GM12878 (cell line): ENCODE results near the gene GNLY. TPM values are rescaled to one million over a fixed set of nuclear protein-coding genes. Genes with fewer than 3 reads are reported as not detected.

Experiments used
- ATAC-seq: fragments of 200-7000 bp; cut with Tn5 transposase; 3 replicates; pipeline ENCODE4 v1.9.1; 2020; ENCODE audit warnings: mild to moderate bottlenecking, moderate library complexity
- BruUV-seq: library from RNA; stranded (reverse); fragments of 400-500 nt; replicated peaks from 2 replicates; lab custom pipeline; 2021; lab: Mats Ljungman, UMichigan
- CTCF ChIA-PET: fragments of 300-600 bp; sonication (Branson Sonifier 250); formaldehyde crosslinking; extraction: SDS; loops from one replicate; lab custom pipeline; 2021; ENCODE audit warnings: inconsistent platforms; lab: Yijun Ruan, JAX
- POLR2A ChIA-PET: fragments of 350-600 bp; formaldehyde crosslinking; extraction: SDS; loops from one replicate; lab custom pipeline; 2021; ENCODE audit warnings: inconsistent platforms; lab: Charles Lee
- RAD21 ChIA-PET: fragments of 300-600 bp; sonication (Branson Sonifier 250); formaldehyde crosslinking; loops from one replicate; lab custom pipeline; 2023; ENCODE audit warnings: antibody characterized with exemption; ENCODE audit not compliant: unreplicated experiment; lab: Charles Lee
- SMC1A ChIA-PET: fragments of 300-600 bp; sonication (Branson Sonifier 250); formaldehyde crosslinking; loops from one replicate; lab custom pipeline; 2023; ENCODE audit not compliant: unreplicated experiment, uncharacterized antibody; lab: Charles Lee
- DNase-seq: peaks from one replicate; pipeline ENCODE4 v3.0.0-alpha.2; 2011; ENCODE audit warnings: low read depth, low spot score
- FAIRE-seq: peaks from 3 replicates; lab custom pipeline; 2011; peaks lifted over from hg19 to GRCh38; lab: Jason Lieb, UNC
- H2AFZ ChIP-seq: 2 replicates; pipeline ENCODE4 v1.6.0; 2011; ENCODE audit warnings: low read depth, low read length, control low read depth; ENCODE audit not compliant: control insufficient read depth
- H3K27ac ChIP-seq: 2 replicates; pipeline ENCODE4 v1.5.1; 2011; ENCODE audit warnings: control low read depth; ENCODE audit not compliant: control insufficient read depth, insufficient read depth
- H3K27me3 ChIP-seq, 2 experiments: replicated peaks in 1 of 2; 2 replicates each; pipeline versions ENCODE4 v1.6.0 to v1.6.1; 2011; ENCODE audit warnings: low read length in 1 of 2; ENCODE audit not compliant: control insufficient read depth in 2 of 2, insufficient read depth in 2 of 2
- H3K36me3 ChIP-seq, 2 experiments: 2 replicates each; pipeline ENCODE4 v1.5.1; 2011; ENCODE audit warnings: low read length in 1 of 2; ENCODE audit not compliant: control insufficient read depth in 2 of 2, insufficient read depth in 2 of 2
- H3K4me1 ChIP-seq: 2 replicates; pipeline ENCODE4 v1.6.1; 2011; ENCODE audit warnings: mild to moderate bottlenecking, low read length, moderate library complexity, mixed read lengths; ENCODE audit not compliant: control insufficient read depth, insufficient read depth
- H3K4me2 ChIP-seq: 2 replicates; pipeline ENCODE4 v1.6.0; 2011; ENCODE audit warnings: control low read depth; ENCODE audit not compliant: control insufficient read depth, insufficient read depth
- H3K4me3 ChIP-seq: fragments of 200-600 bp; sonication (generic); 2 replicates; pipeline ENCODE4 v1.5.1; 2016
- H3K79me2 ChIP-seq: 2 replicates; pipeline ENCODE4 v1.6.0; 2011; ENCODE audit warnings: low read length; ENCODE audit not compliant: control insufficient read depth, insufficient read depth
- H3K9ac ChIP-seq: 2 replicates; pipeline ENCODE4 v1.8.0; 2011; ENCODE audit warnings: low read length, control low read depth, mixed read lengths; ENCODE audit not compliant: control insufficient read depth, insufficient read depth
- H3K9me3 ChIP-seq: replicated peaks from 3 replicates; pipeline ENCODE4 v1.5.1; 2011; ENCODE audit warnings: mild to moderate bottlenecking, low read length; ENCODE audit not compliant: control insufficient read depth, insufficient read depth
- H4K20me1 ChIP-seq: 2 replicates; pipeline ENCODE4 v1.6.0; 2011; ENCODE audit not compliant: control insufficient read depth, insufficient read depth
- FOXM1 ChIP-seq: IDR thresholded peaks from 2 replicates; pipeline ENCODE4 v1.6.1; 2012; ENCODE audit warnings: low read depth, mild to moderate bottlenecking, inconsistent platforms, low read length, moderate library complexity
- IKZF1 ChIP-seq: fragments of 450-650 bp; conservative IDR thresholded peaks from 2 replicates; pipeline ENCODE4 v1.6.1; 2017; ENCODE audit warnings: antibody characterized with exemption, mild to moderate bottlenecking
- JUND ChIP-seq: IDR thresholded peaks from 2 replicates; pipeline ENCODE4 v1.6.1; 2012; ENCODE audit warnings: low read depth, mild to moderate bottlenecking, low read length, improper control_type of control experiment, moderate library complexity
- POLR2AphosphoS5 ChIP-seq: IDR thresholded peaks from 2 replicates; pipeline ENCODE4 v1.6.1; 2011; ENCODE audit warnings: mild to moderate bottlenecking, low read length, inconsistent platforms
- ZBED1 ChIP-seq: IDR thresholded peaks from 2 replicates; pipeline ENCODE4 v1.6.1; 2016; ENCODE audit warnings: borderline replicate concordance
- WGBS: methylation state at CpG from one replicate; pipeline ENCODE4 v1.1.6; 2016; ENCODE audit warnings: low lambda C conversion rate; ENCODE audit not compliant: insufficient replicate concordance, insufficient coverage; ENCODE audit errors: missing lambda C conversion rate; 5-methylcytosine and 5-hydroxymethylcytosine counted together
- in situ Hi-C: fragments of 300-500 bp; cut with MboI; formaldehyde crosslinking; loops from 9 replicates; pipeline ENCODE4 v1.14.3; 2018; ENCODE audit warnings: mixed read lengths
- intact Hi-C: fragments of 100-400 bp; cut with micrococcal nuclease; formaldehyde crosslinking; loops from one replicate; pipeline ENCODE4 v1.14.2; 2022; ENCODE audit not compliant: unreplicated experiment
- polyA plus RNA-seq, 11 experiments: library from polyadenylated mRNA; depleted of rRNA in 4 of 11; unstranded in 6 of 11; stranded (reverse) in 5 of 11; fragments of >200 nt; fragmentation: Nextera tagmentation in 4 of 11; fragmentation: Illumina TruSeq in 1 of 11; extraction: Ambion mirVana in 4 of 11; extraction: Trizol in 1 of 11; gene quantifications; 1 replicate in 1 of 11; 2 replicates in 10 of 11; pipeline versions ENCODE4 v1.2.1 to v1.2.3, GENCODE V29; 2011 to 2016; ENCODE audit warnings: inconsistent platforms in 2 of 11, missing spikeins in 2 of 11, low read depth in 1 of 11
- total RNA-seq, 4 experiments: library from RNA; depleted of rRNA in 3 of 4; stranded (reverse); fragments of >200 nt in 3 of 4; fragmentation: Illumina TruSeq in 1 of 4; extraction: Trizol in 1 of 4; gene quantifications; 2 replicates each; pipeline versions ENCODE4 v1.2.1 to v1.2.3, GENCODE V29; 2013 to 2021
- TF ChIP-seq, protein P1 (sequence below): fragments of 450-650 bp; IDR thresholded peaks from 2 replicates; pipeline ENCODE4 v1.6.1; 2017; ENCODE audit warnings: borderline replicate concordance

GNLY gene
- total and polyA plus RNA-seq, 10 of the 15 experiments (the other 5 are each of a cell fraction or from before 2014, with no cell fraction given) = 0.18 to 0.42 TPM; not detected in 8

DNA sequence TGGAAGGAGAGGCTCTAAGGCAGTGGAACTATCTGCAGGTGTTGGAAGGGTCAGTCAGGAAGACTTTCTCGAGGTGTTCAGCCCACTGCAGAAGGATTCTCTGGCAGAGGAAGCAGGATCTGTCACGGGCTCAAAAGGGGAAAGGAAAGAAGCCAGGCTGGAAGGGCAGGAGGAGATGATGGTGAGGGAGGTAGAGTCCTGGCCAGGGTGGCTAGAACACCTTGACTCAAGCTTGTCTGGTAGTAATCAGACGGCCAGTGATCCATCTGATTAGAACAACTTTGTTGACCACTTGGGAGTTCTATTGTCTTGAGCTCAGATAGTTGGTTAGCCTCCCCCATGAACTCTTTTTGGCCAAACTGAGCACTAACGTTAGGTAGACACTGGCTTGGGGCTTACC is 49.9 kb downstream of the GNLY start:
- Histone ChIP-seq H3K4me1 (peaks cover 16% of the 10 kb centered on the region), H3K36me3 (no peaks in the 10 kb centered on the region), H4K20me1 (no peaks in the 10 kb centered on the region), H3K27ac (no peak overlapping the region), H3K9me3 (peaks cover 12% of the 10 kb centered on the region; the same call in 2 of the 3 replicates), H3K27me3 (peaks cover 0 to 18% of the 10 kb centered on the region in 2 experiments; a peak in 3 of 4 replicates), H3K4me2 (no peak overlapping the region), H3K4me3 (no peak overlapping the region), H3K9ac (no peak overlapping the region), H2AFZ (no peak overlapping the region), H3K79me2 (no peaks in the 10 kb centered on the region)
- no TSS peak for BruUV-seq
- intact Hi-C loops = no loop called here
- ATAC-seq (no peak), DNase-seq (no peak), FAIRE-seq (no peak)
- CTCF ChIA-PET = interaction anchor here (0.8 to 8.2 kb wide), 7 partner anchors 12 to 83 kb away, joined by 3 to 82 read pairs (median 9); no protein-coding TSS in a partner anchor
- WGBS = 10% methylated on average over 4 of the region's 4 CpGs
- SMC1A ChIA-PET = interaction anchor here (1.2 to 4.2 kb wide), 5 partner anchors 15 to 362 kb away, joined by 3 to 30 read pairs (median 5); partner anchors contain the start of genes POLR1A and PTCD3
- RAD21 ChIA-PET = interaction anchor here (1.1 to 2.3 kb wide), 2 partner anchors 70 to 110 kb away, joined by 3 to 6 read pairs; no protein-coding TSS in a partner anchor
- TF ChIP-seq POLR2AphosphoS5 (no peak), ZBED1 (no peak), JUND (no peak), FOXM1 (no peak), IKZF1 (0 out of 2 replicates have a peak, but pooled peaks have one; percentile 7)
- TF ChIP-seq, protein P1, sequence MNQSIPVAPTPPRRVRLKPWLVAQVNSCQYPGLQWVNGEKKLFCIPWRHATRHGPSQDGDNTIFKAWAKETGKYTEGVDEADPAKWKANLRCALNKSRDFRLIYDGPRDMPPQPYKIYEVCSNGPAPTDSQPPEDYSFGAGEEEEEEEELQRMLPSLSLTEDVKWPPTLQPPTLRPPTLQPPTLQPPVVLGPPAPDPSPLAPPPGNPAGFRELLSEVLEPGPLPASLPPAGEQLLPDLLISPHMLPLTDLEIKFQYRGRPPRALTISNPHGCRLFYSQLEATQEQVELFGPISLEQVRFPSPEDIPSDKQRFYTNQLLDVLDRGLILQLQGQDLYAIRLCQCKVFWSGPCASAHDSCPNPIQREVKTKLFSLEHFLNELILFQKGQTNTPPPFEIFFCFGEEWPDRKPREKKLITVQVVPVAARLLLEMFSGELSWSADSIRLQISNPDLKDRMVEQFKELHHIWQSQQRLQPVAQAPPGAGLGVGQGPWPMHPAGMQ = no peak
- in situ Hi-C loops = no loop called here
- POLR2A ChIA-PET = no interaction called here
